GM12878 (cell line): ENCODE measurements around the gene WNT9B. TPM values are rescaled to one million over a fixed set of nuclear protein-coding genes. Genes with fewer than 3 reads are reported as not detected.
A peak's percentile ranks its signal among the peaks of the same experiment; 100 is the strongest.

Experiments
- ATAC-seq: fragments of 200-7000 bp; cut with Tn5 transposase; 3 replicates; pipeline ENCODE4 v1.9.1; 2020; ENCODE audit warnings: mild to moderate bottlenecking, moderate library complexity
- BruUV-seq: library from RNA; stranded (reverse); fragments of 400-500 nt; replicated peaks from 2 replicates; lab custom pipeline; 2021; lab: Mats Ljungman, UMichigan
- CTCF ChIA-PET: fragments of 300-600 bp; sonication (Branson Sonifier 250); formaldehyde crosslinking; extraction: SDS; loops from one replicate; lab custom pipeline; 2021; ENCODE audit warnings: inconsistent platforms; lab: Yijun Ruan, JAX
- POLR2A ChIA-PET: fragments of 350-600 bp; formaldehyde crosslinking; extraction: SDS; loops from one replicate; lab custom pipeline; 2021; ENCODE audit warnings: inconsistent platforms; lab: Charles Lee
- RAD21 ChIA-PET: fragments of 300-600 bp; sonication (Branson Sonifier 250); formaldehyde crosslinking; loops from one replicate; lab custom pipeline; 2023; ENCODE audit warnings: antibody characterized with exemption; ENCODE audit not compliant: unreplicated experiment; lab: Charles Lee
- SMC1A ChIA-PET: fragments of 300-600 bp; sonication (Branson Sonifier 250); formaldehyde crosslinking; loops from one replicate; lab custom pipeline; 2023; ENCODE audit not compliant: unreplicated experiment, uncharacterized antibody; lab: Charles Lee
- DNase-seq: peaks from one replicate; pipeline ENCODE4 v3.0.0-alpha.2; 2011; ENCODE audit warnings: low read depth, low spot score
- FAIRE-seq: peaks from 3 replicates; lab custom pipeline; 2011; peaks lifted over from hg19 to GRCh38; lab: Jason Lieb, UNC
- H2AFZ ChIP-seq: 2 replicates; pipeline ENCODE4 v1.6.0; 2011; ENCODE audit warnings: low read depth, low read length, control low read depth; ENCODE audit not compliant: control insufficient read depth
- H3K27ac ChIP-seq: 2 replicates; pipeline ENCODE4 v1.5.1; 2011; ENCODE audit warnings: control low read depth; ENCODE audit not compliant: control insufficient read depth, insufficient read depth
- H3K27me3 ChIP-seq, 2 experiments: replicated peaks in 1 of 2; 2 replicates each; pipeline versions ENCODE4 v1.6.0 to v1.6.1; 2011; ENCODE audit warnings: low read length in 1 of 2; ENCODE audit not compliant: control insufficient read depth in 2 of 2, insufficient read depth in 2 of 2
- H3K36me3 ChIP-seq, 2 experiments: 2 replicates each; pipeline ENCODE4 v1.5.1; 2011; ENCODE audit warnings: low read length in 1 of 2; ENCODE audit not compliant: control insufficient read depth in 2 of 2, insufficient read depth in 2 of 2
- H3K4me1 ChIP-seq: 2 replicates; pipeline ENCODE4 v1.6.1; 2011; ENCODE audit warnings: mild to moderate bottlenecking, low read length, moderate library complexity, mixed read lengths; ENCODE audit not compliant: control insufficient read depth, insufficient read depth
- H3K4me2 ChIP-seq: 2 replicates; pipeline ENCODE4 v1.6.0; 2011; ENCODE audit warnings: control low read depth; ENCODE audit not compliant: control insufficient read depth, insufficient read depth
- H3K4me3 ChIP-seq: fragments of 200-600 bp; sonication (generic); 2 replicates; pipeline ENCODE4 v1.5.1; 2016
- H3K79me2 ChIP-seq: 2 replicates; pipeline ENCODE4 v1.6.0; 2011; ENCODE audit warnings: low read length; ENCODE audit not compliant: control insufficient read depth, insufficient read depth
- H3K9ac ChIP-seq: 2 replicates; pipeline ENCODE4 v1.8.0; 2011; ENCODE audit warnings: low read length, control low read depth, mixed read lengths; ENCODE audit not compliant: control insufficient read depth, insufficient read depth
- H3K9me3 ChIP-seq: replicated peaks from 3 replicates; pipeline ENCODE4 v1.5.1; 2011; ENCODE audit warnings: mild to moderate bottlenecking, low read length; ENCODE audit not compliant: control insufficient read depth, insufficient read depth
- H4K20me1 ChIP-seq: 2 replicates; pipeline ENCODE4 v1.6.0; 2011; ENCODE audit not compliant: control insufficient read depth, insufficient read depth
- ASH2L ChIP-seq: fragments of 300-600, 200-600 bp; sonication (generic); IDR thresholded peaks from 2 replicates; pipeline ENCODE4 v1.6.1; 2017; ENCODE audit warnings: low read depth, mild to moderate bottlenecking, borderline replicate concordance
- HDAC2 ChIP-seq: fragments of 200-600 bp; sonication (generic); IDR thresholded peaks from 2 replicates; pipeline ENCODE4 v1.6.1; 2017
- IKZF2 ChIP-seq, 2 experiments: fragments of 450-650 bp; IDR thresholded peaks; 2 replicates each; pipeline ENCODE4 v1.6.1; 2017; ENCODE audit warnings: mild to moderate bottlenecking in 2 of 2, moderate library complexity in 2 of 2
- JUNB ChIP-seq: IDR thresholded peaks from 2 replicates; pipeline ENCODE4 v1.6.1; 2016; ENCODE audit warnings: antibody characterized with exemption, mild to moderate bottlenecking
- LARP7 ChIP-seq: fragments of 450-650 bp; IDR thresholded peaks from 2 replicates; pipeline ENCODE4 v1.6.1; 2017; ENCODE audit warnings: mild to moderate bottlenecking
- MXI1 ChIP-seq: fragments of 150-350 bp; IDR thresholded peaks from 2 replicates; pipeline ENCODE4 v1.6.1; 2011; ENCODE audit warnings: low read depth, mild to moderate bottlenecking, inconsistent platforms, low read length, improper control_type of control experiment
- NR2C2 ChIP-seq: IDR thresholded peaks from 2 replicates; pipeline ENCODE4 v1.6.1; 2011; ENCODE audit warnings: borderline replicate concordance, low read depth; ENCODE audit not compliant: control insufficient read depth, insufficient read length
- POLR2AphosphoS2 ChIP-seq: IDR thresholded peaks from 2 replicates; pipeline ENCODE4 v1.6.1; 2011; ENCODE audit warnings: low read depth, mild to moderate bottlenecking, low read length, improper control_type of control experiment, moderate library complexity
- WGBS: methylation state at CpG from one replicate; pipeline ENCODE4 v1.1.6; 2016; ENCODE audit warnings: low lambda C conversion rate; ENCODE audit not compliant: insufficient replicate concordance, insufficient coverage; ENCODE audit errors: missing lambda C conversion rate; 5-methylcytosine and 5-hydroxymethylcytosine counted together
- in situ Hi-C: fragments of 300-500 bp; cut with MboI; formaldehyde crosslinking; loops from 9 replicates; pipeline ENCODE4 v1.14.3; 2018; ENCODE audit warnings: mixed read lengths
- intact Hi-C: fragments of 100-400 bp; cut with micrococcal nuclease; formaldehyde crosslinking; loops from one replicate; pipeline ENCODE4 v1.14.2; 2022; ENCODE audit not compliant: unreplicated experiment
- polyA plus RNA-seq, 11 experiments: library from polyadenylated mRNA; depleted of rRNA in 4 of 11; unstranded in 6 of 11; stranded (reverse) in 5 of 11; fragments of >200 nt; fragmentation: Nextera tagmentation in 4 of 11; fragmentation: Illumina TruSeq in 1 of 11; extraction: Ambion mirVana in 4 of 11; extraction: Trizol in 1 of 11; gene quantifications; 1 replicate in 1 of 11; 2 replicates in 10 of 11; pipeline versions ENCODE4 v1.2.1 to v1.2.3, GENCODE V29; 2011 to 2016; ENCODE audit warnings: inconsistent platforms in 2 of 11, missing spikeins in 2 of 11, low read depth in 1 of 11
- total RNA-seq, 4 experiments: library from RNA; depleted of rRNA in 3 of 4; stranded (reverse); fragments of >200 nt in 3 of 4; fragmentation: Illumina TruSeq in 1 of 4; extraction: Trizol in 1 of 4; gene quantifications; 2 replicates each; pipeline versions ENCODE4 v1.2.1 to v1.2.3, GENCODE V29; 2013 to 2021
- TF ChIP-seq, protein P1 (sequence below): IDR thresholded peaks from 2 replicates; pipeline ENCODE4 v1.6.1; 2012; ENCODE audit warnings: improper control_type of control experiment, low read depth, low read length; ENCODE audit not compliant: insufficient replicate concordance
- TF ChIP-seq, protein P2 (sequence below): fragments of 450-650 bp; IDR thresholded peaks from 2 replicates; pipeline ENCODE4 v1.6.1; 2016; ENCODE audit warnings: mild to moderate bottlenecking
- TF ChIP-seq, protein P3 (sequence below): fragments of 450-650 bp; formaldehyde crosslinking; IDR thresholded peaks from 2 replicates; pipeline ENCODE4 v1.4.0; 2022; ENCODE audit warnings: mild to moderate bottlenecking, moderate library complexity

The WNT9B gene
- total and polyA plus RNA-seq, 10 of the 15 experiments (the other 5 are each of a cell fraction or from before 2014, with no cell fraction given): not detected

DNA sequence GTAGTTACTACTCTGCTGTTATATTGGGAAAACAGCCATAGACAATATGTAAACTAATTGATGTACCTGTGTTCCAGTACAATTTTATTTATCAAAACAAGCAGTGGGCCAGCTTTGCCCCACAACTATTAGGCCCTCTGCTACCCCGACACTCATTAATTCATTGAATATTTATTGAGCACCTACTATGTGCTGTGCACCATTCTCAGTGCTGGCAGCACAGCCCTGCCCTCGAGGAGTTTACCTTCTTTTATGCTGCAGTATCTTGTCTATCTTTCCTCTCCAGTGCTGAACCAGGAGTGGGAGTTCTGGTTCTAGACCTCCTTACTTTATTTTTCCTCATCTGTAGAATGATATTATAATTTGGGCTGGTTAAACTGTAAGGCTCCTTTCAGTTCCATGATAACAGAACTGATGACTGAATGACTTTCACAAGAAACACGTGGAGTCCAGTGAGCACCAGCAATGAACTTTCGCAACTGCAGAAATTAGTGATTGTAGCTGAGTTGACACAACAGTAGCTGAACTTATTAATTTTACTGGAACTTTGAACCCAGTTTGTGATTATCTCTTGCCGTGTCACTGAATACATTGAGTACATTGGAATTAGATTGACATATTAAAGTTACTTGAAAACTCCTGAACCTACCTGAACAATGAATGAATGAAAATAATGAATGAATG is 73.9 kb downstream of the WNT9B start:
- H4K20me1 ChIP-seq: peaks cover 4% of the 10 kb centered on the region

More for the DNA sequence above, 73.9 kb downstream of the WNT9B start:
- 89% methylated on average over 5 of the region's 5 CpGs for WGBS
- ChIA-PET SMC1A (no interaction called here), POLR2A (no interaction called here), CTCF (interaction anchor here (1.5 to 2.1 kb wide), 2 partner anchors 11 to 17 kb away, joined by 3 to 12 read pairs; no protein-coding TSS in a partner anchor), RAD21 (no interaction called here)
- Histone ChIP-seq H3K27ac (no peak overlapping the region), H3K9me3 (no peaks in the 10 kb centered on the region), H3K4me2 (peak overlapping the region; percentile 93), H3K9ac (no peak overlapping the region), H2AFZ (no peak overlapping the region), H3K79me2 (peaks cover 64% of the 10 kb centered on the region), H3K4me3 (peak overlapping the region; percentile 80; the same call in 1 of the 2 replicates), H3K27me3 (no peaks in the 10 kb centered on the region), H3K4me1 (0 out of 2 replicates have a peak, but pooled peaks cover 4% of the 10 kb centered on the region), H3K36me3 (peaks cover 1 to 17% of the 10 kb centered on the region in 2 experiments; a peak in 3 of 4 replicates)
- FAIRE-seq (no peak), ATAC-seq (no peak), DNase-seq (no peak)
- in situ Hi-C loops (no loop called here), intact Hi-C loops (no loop called here)
- no peak for TF ChIP-seq NR2C2
- TF ChIP-seq LARP7: no peak
- no peak for TF ChIP-seq ASH2L
- TF ChIP-seq POLR2AphosphoS2: no peak
- TF ChIP-seq, protein P1, sequence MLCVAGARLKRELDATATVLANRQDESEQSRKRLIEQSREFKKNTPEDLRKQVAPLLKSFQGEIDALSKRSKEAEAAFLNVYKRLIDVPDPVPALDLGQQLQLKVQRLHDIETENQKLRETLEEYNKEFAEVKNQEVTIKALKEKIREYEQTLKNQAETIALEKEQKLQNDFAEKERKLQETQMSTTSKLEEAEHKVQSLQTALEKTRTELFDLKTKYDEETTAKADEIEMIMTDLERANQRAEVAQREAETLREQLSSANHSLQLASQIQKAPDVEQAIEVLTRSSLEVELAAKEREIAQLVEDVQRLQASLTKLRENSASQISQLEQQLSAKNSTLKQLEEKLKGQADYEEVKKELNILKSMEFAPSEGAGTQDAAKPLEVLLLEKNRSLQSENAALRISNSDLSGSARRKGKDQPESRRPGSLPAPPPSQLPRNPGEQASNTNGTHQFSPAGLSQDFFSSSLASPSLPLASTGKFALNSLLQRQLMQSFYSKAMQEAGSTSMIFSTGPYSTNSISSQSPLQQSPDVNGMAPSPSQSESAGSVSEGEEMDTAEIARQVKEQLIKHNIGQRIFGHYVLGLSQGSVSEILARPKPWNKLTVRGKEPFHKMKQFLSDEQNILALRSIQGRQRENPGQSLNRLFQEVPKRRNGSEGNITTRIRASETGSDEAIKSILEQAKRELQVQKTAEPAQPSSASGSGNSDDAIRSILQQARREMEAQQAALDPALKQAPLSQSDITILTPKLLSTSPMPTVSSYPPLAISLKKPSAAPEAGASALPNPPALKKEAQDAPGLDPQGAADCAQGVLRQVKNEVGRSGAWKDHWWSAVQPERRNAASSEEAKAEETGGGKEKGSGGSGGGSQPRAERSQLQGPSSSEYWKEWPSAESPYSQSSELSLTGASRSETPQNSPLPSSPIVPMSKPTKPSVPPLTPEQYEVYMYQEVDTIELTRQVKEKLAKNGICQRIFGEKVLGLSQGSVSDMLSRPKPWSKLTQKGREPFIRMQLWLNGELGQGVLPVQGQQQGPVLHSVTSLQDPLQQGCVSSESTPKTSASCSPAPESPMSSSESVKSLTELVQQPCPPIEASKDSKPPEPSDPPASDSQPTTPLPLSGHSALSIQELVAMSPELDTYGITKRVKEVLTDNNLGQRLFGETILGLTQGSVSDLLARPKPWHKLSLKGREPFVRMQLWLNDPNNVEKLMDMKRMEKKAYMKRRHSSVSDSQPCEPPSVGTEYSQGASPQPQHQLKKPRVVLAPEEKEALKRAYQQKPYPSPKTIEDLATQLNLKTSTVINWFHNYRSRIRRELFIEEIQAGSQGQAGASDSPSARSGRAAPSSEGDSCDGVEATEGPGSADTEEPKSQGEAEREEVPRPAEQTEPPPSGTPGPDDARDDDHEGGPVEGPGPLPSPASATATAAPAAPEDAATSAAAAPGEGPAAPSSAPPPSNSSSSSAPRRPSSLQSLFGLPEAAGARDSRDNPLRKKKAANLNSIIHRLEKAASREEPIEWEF: no peak
- TF ChIP-seq IKZF2 (IDR thresholded peaks at IDR 0.05): no peak
- no peak for TF ChIP-seq HDAC2
- TF ChIP-seq JUNB: no peak
- no peak for TF ChIP-seq MXI1
- TF ChIP-seq, protein P2, sequence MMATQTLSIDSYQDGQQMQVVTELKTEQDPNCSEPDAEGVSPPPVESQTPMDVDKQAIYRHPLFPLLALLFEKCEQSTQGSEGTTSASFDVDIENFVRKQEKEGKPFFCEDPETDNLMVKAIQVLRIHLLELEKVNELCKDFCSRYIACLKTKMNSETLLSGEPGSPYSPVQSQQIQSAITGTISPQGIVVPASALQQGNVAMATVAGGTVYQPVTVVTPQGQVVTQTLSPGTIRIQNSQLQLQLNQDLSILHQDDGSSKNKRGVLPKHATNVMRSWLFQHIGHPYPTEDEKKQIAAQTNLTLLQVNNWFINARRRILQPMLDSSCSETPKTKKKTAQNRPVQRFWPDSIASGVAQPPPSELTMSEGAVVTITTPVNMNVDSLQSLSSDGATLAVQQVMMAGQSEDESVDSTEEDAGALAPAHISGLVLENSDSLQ: no peak
- TF ChIP-seq, protein P3, sequence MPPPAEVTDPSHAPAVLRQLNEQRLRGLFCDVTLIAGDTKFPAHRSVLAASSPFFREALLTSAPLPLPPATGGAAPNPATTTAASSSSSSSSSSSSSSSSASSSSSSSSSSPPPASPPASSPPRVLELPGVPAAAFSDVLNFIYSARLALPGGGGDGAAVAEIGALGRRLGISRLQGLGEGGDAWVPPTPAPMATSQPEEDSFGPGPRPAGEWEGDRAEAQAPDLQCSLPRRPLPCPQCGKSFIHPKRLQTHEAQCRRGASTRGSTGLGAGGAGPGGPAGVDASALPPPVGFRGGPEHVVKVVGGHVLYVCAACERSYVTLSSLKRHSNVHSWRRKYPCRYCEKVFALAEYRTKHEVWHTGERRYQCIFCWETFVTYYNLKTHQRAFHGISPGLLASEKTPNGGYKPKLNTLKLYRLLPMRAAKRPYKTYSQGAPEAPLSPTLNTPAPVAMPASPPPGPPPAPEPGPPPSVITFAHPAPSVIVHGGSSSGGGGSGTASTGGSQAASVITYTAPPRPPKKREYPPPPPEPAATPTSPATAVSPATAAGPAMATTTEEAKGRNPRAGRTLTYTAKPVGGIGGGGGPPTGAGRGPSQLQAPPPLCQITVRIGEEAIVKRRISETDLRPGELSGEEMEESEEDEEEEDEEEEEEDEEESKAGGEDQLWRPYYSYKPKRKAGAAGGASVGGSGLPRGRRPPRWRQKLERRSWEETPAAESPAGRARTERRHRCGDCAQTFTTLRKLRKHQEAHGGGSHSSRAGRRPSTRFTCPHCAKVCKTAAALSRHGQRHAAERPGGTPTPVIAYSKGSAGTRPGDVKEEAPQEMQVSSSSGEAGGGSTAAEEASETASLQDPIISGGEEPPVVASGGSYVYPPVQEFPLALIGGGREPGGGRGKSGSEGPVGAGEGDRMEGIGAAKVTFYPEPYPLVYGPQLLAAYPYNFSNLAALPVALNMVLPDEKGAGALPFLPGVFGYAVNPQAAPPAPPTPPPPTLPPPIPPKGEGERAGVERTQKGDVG: no peak
- no TSS peak for BruUV-seq
